Activated CD4-positive, alpha-beta T cell treated with anti-CD3 and anti-CD28 coated beads for 24 hours (primary cell): ENCODE data around the gene ZNF341.

ENCODE experiments used
- DNase-seq, 2 donors: peaks; one replicate each; pipeline ENCODE4 v3.0.0-alpha.2; 2020; ENCODE audit warnings: low read depth in 2 of 2

ZNF341 gene

GRCh38 chr20:33822991-33823390 lies 91.2 kb downstream of the ZNF341 start:
- DNase-seq = no peak

- no peak for DNase-seq
Measured at GRCh38 chr20:33824852-33825251, 93.1 kb downstream of the ZNF341 start.

DNA sequence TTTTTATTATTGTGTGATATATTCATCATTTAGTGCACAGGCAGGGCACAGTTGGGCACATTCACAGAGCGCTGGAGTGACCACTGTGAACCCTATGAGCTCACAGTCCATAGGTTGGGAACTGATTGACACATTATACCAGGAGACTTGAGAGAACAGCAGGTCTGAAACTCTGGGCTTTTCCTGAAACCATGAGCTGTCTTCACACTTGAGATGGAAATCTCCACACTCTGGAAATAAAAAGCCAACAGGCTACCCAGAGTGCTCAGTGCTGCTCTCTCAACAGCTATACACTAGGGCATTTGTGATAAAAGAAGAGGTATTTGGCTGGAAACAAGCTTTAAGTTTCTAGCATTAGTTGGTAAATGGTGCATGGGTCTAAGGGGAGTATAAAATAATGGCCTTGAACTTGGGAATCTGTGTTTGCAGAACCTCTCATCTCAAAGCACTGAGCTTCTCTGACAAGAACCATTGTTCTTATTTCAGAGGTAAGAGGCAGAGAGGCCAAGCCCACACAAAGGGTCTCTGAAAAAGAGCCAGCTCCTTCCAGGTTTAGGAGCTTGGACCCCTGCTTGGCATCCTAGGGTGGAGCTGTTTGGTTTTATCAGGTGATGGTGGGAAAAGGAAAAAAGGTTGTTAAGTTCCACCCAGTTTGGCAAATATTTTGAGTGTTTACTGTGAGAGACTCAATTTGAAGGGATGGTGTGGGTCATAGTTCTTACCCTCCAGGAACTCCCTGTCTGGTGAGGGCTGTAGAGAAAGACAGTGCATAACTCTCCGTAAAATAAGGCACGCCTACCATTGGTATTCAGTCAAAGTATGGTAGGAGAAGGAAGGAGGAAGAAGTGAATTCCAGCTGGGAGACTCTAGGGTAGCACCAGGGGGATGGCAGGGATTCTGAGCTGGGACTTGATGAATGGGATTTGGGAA lies 93.8 kb downstream of the ZNF341 start:
- no peak for DNase-seq

DNA sequence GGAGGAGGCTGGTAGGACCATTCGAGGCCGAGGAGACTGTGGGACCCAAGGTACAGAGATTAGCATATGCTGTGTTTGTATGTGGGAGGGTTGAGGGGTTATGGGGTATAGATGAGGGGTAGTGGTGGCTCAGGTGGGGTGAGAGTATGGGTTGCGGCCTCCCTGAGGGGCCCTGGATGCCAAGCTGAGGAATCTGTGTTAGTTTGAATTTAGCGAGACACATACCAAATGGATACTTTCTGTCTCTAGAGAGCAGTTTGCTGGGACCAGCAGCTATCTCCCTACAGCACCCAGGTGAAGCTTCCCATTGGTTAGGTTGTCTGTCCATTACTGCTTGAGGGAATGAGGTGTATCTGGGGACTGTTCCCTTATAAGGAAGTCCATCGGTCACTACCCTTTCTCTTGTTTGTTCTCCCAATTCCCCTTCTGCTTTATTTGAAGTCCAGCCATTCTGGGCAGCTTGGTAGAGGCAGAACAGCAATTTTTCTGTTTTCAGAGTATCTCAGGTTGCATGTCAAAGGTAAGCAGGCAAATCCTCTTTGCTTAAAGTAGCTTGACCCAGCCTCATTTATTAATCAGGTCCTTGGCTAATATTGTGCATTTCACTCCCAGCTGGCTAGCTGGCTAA lies 94.6 kb downstream of the ZNF341 start:
- no peak for DNase-seq

GRCh38 chr20:33827109-33827508 lies 95.3 kb downstream of the ZNF341 start:
- no peak for DNase-seq

DNA sequence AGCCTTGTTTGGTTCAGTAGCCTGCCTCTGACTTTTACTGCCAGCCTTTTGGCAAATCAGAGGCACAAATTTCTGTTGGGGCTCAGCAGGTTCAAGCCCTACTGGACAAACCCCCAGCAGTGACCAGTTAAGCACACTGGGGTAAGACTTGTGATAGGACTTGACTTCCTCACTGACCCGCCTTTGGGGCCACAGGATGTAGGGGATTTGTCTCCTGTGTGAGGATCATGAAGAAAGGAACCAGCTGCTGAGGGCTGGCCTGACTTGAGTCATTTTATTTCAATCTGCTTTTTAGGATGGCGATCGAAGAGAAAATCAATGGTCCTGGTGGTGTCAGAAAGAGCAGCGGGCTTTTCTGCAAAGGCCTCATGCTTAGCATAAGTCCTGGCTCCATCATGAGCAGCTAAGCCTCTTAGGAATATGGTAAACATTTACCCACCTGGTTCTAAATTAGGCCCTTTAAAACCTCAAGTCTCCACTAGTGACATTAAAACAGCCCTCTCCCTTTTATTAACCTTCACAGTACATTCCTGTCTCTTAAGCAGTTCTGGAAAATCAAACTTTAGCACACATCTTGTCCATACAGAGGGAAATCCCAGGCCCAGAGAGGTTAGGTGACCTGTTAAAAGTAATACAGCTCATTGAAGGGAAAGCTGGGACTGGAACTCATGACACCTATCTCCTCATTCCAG lies 96.0 kb downstream of the ZNF341 start:
- DNase-seq = no peak

GRCh38 chr20:33828326-33828844 lies 96.6 kb downstream of the ZNF341 start:
- DNase-seq = no peak

DNA sequence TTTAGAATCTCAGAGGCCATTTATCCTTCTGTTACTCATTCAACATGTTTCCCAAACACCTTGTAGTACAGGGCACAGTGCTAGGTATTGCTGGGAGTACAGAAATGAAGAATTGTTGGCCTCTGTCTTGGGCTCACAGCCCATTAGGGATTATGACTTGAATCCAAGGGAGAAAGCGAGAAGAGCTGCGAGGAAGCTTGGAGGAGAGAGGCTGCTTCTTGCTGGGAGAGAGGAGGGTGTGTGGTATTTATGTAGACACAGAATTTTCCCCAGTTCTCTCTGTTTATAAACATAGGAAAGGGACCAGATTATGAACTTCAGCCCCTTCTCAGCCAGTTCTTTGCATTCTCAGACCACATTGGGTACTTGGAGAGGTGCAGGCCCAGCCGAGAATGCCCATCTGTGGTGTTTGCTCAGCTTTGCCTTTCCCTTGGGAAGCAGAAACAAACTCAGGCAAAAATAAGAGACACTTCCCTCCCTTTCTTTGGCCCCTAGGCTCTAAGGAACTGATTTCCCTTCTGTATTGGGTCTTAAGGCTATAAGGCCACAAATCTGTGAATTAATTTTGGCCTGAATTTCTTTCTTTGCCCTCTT lies 97.3 kb downstream of the ZNF341 start:
- DNase-seq = no peak

DNA sequence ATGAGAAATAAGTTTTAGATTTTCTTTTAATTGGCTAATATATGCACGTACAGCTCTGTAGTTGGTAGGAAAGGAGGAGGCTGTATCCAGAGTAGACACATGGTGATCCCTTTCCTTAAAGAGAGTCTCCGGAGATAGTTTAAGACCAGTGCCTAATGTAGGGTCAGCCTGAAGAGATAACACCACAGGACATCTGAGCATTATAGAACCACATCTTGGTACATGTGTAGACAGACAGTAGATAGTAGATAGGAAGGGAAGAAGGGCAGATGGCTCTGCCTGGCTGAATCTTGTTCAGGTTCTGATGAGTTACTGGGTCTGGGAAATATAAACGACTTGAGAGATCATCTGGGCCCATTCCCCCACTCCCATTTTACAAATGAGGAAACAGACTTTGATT lies 97.8 kb downstream of the ZNF341 start:
- no peak for DNase-seq

DNA sequence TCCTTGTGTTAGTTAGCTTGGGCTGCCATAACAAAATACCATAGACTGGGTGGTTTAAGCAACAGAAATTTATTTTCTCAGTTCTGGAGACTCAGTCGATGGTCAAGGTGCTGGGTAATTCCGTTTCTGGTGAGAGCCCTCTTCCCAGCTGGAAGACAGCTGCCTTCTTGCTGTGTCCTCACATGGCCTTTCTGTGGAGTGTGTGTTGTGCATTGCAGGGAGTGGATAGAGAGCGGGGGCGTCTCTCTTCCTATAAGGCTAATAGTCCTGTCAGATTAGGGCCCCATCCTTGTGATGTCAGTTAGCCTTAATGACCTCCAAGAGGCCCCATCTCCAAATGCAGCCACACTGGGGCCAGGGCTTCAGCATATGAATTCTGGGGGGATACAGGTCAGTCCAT lies 98.6 kb downstream of the ZNF341 start:
- DNase-seq = no peak

GRCh38 chr20:33832103-33832804 lies 100.5 kb downstream of the ZNF341 start:
- no peak for DNase-seq

DNA sequence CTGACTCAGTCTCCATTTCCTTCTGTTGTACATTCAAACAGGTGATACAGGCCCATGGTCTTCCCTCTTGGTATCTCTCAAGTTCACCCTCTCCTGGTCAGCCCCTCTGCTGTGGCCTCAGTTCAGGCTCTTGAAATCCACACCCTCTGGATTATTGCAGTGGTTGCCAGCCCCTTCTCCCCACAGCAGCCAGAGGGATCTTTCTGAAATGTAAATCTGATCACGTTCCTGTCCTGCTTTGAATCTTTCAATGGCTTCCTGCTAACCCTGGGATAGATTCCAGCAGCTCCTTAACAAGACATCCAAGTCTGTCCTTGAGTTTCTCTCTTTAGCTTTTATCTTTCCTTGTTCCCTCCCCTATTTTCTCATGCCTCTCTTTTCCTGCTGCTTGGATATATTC lies 101.5 kb downstream of the ZNF341 start:
- DNase-seq = no peak

GRCh38 chr20:33835615-33836172 lies 103.9 kb downstream of the ZNF341 start:
- no peak for DNase-seq

GRCh38 chr20:33836277-33836676 lies 104.5 kb downstream of the ZNF341 start:
- DNase-seq = no peak

DNA sequence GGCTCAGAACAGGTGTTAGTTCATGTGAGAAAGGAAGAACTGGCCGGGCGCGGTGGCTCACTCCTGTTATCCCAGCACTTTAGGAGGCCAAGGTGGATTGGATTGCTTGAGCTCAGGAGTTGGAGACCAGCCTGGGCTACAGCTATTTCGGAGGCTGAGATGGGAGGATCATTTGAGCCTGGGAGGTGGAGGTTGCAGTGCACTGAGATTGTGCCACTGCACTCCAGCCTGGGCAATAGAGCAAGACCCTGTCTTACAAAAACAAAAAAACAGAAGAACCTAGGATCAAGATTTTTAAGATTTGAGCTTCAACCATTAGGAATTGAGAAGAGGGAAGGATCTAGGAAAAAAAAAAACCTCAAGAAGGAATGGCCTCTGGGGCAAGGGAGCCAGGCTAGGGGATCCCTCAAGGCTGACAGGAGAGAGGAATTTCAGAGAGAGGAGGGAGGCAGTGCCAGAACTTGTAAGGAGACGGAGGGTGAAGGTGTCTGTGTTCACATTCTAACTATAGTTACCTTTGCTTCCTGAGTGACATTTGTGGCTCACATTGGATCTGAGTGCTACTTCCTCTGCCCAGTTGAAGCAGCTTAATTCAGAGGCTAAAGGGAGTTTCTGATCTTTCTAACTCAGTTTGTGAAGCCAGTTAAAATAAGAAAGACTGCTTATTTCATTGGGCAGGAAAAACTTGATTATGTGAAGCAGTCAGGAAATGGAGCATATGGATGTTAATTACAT lies 105.5 kb downstream of the ZNF341 start:
- DNase-seq = no peak

DNA sequence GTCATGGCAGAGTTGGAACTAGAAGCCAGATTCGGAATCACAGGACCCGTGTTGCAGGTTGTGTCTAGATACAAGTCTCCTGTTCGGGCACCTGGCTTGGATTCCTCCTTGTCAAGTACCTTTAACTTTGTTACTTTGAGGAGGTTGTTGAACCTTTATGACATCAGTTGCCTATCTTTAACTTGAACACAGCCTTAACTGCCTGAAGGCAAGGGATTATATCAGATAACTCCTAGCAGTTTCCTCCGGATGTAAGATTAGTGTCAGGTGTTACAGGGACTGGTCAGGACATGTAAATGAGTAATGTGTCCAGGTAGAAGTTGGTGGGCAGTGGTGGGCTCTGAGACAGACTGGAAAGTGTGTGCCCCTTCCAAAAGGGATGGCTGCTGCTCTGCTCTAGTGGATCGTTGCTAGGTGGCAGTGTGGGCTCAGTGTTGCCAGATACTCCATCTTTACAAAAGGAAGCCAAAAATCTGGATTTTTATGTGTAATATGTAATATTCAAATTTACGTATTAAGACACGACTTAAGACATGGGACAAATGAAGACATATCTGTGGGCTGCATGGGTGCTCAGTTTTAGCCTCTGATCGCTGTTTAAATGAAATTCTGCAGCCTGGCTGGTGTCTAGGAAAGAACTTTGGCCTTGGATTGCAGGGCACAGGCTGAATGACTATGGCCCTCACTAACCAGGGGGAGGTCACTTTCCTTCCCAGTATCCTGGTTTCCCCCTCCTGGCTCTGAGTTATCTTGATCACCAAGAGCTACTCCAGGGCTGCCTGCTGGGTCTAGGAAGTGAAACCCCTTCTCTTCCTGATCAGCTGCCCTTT lies 106.5 kb downstream of the ZNF341 start:
- no peak for DNase-seq

DNA sequence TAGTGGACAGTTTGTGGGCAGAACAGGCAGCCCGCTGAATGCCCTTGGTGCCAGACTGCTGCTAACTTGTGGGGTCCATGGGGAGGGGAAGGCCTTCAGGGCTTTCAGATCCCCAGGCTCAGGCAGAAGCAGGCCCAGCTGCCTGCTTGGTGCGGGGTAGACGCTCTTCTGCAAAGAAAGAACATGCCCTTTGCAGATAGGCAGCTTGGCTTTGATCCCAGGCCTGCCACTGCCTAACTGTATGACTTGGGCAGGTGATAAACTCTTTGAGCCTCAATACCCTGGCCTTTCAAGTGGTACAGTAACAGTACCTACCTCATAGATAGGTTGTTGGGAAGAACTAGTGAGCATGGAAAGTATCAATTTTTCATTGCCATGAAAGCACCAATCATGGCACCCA lies 107.8 kb downstream of the ZNF341 start:
- DNase-seq = no peak

DNA sequence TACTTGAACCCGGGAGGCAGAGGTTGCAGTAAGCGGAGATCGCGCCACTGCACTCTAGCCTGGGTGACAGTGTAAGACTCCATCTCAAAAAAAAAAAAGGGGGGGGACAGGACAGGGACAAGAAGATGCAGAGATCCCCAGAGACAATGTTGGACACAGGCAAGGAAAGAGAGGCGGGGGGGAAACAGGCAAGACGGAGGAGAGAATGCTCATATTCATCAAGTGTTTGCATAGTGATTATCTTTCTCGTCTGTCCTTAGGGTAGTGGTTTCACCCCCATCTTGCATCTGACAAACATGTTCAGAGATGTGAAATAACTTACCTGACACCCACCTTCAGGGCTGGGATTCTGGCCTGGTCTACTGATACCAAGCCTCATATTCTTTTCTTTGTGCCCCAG lies 108.4 kb downstream of the ZNF341 start:
- no peak for DNase-seq

DNA sequence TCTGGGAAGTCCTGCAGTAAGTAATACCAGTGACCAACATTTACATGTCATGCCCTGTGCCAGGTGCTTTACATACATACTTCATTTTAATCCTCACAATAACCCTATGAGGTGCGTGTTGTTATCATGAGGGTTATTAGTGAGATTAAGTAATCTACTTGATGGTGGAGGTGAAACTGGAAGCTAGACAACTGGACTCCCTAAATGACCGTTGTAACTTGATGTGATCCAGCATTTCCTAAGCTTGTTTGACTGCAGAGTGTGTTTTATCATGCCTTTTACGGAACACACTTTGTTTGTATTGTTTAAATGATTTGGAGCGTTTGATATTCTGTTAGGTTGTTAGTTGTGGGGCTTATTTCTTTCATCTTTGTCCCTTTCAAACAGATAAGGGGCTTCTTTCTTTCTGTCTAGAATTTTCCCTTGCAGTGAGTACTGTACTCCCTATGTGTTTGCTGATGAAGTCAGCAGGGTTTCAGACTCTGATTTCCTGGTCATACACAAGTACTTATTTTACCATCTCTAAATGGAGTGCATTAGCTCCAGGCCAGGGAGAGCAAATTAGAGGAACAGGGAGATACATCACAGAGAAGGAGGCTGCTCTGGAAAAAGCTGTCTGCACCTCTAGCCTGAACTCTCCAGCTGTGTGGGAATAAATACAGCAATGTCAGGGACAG lies 109.1 kb downstream of the ZNF341 start:
- DNase-seq = no peak
